Activated CD8-positive, alpha-beta memory T cell treated with anti-CD3 and anti-CD28 coated beads for 1 hour (primary cell): ENCODE data around the gene STARD13.

Experiments used
- DNase-seq, 2 donors: peaks; one replicate each; pipeline ENCODE4 v3.0.0-alpha.2; 2020; ENCODE audit warnings: low read depth in 1 of 2; ENCODE audit errors: extremely low read depth in 1 of 2

The STARD13 gene

GRCh38 chr13:33153421-33154404 is 131.8 kb downstream of the STARD13 start:
- DNase-seq = no peak

- DNase-seq = no peak
Measured at GRCh38 chr13:33152389-33152788, 133.2 kb downstream of the STARD13 start.

GRCh38 chr13:33150662-33151061 is 134.9 kb downstream of the STARD13 start:
- no peak for DNase-seq

GRCh38 chr13:33150126-33150525 is 135.4 kb downstream of the STARD13 start:
- no peak for DNase-seq

GRCh38 chr13:33147832-33148231 is 137.7 kb downstream of the STARD13 start:
- DNase-seq = no peak

GRCh38 chr13:33146843-33147611 is 138.5 kb downstream of the STARD13 start:
- DNase-seq = no peak

- no peak for DNase-seq
Measured at GRCh38 chr13:33145667-33146066, 139.9 kb downstream of the STARD13 start.

GRCh38 chr13:33144358-33144784 is 141.2 kb downstream of the STARD13 start:
- no peak for DNase-seq

GRCh38 chr13:33139780-33140535 is 145.6 kb downstream of the STARD13 start:
- DNase-seq = no peak

GRCh38 chr13:33139184-33139583 is 146.4 kb downstream of the STARD13 start:
- no peak for DNase-seq

- no peak for DNase-seq
Measured at GRCh38 chr13:33138441-33138840, 147.1 kb downstream of the STARD13 start.

- no peak for DNase-seq
Measured at GRCh38 chr13:33137721-33138120, 147.8 kb downstream of the STARD13 start.

- no peak for DNase-seq
Measured at GRCh38 chr13:33135097-33135496, 150.5 kb downstream of the STARD13 start.

- DNase-seq = no peak
Measured at GRCh38 chr13:33134213-33134612, 151.3 kb downstream of the STARD13 start.

GRCh38 chr13:33132644-33133440 is 152.7 kb downstream of the STARD13 start:
- no peak for DNase-seq

- no peak for DNase-seq
Measured at GRCh38 chr13:33129886-33130285, 155.7 kb downstream of the STARD13 start.

GRCh38 chr13:33129094-33129832 is 156.3 kb downstream of the STARD13 start:
- no peak for DNase-seq

- no peak for DNase-seq
Measured at GRCh38 chr13:33128134-33128533, 157.4 kb downstream of the STARD13 start.

GRCh38 chr13:33127009-33127551 is 158.5 kb downstream of the STARD13 start:
- DNase-seq = no peak
